Measurements from ENCODE around the gene CHN1. TPM values are rescaled to one million over a fixed set of nuclear protein-coding genes. Genes with fewer than 3 reads are reported as not detected.

Gene CHN1
- total RNA-seq, 2 experiments from 2014 or later: 3.8 to 6.2 TPM

GRCh38 chr2:174945601-174946260 lies 59.5 kb downstream of the CHN1 start:
- ChIA-PET CTCF (no interaction called here), POLR2A (no interaction called here)
- intact Hi-C loops (cut with micrococcal nuclease): no loop called here
- Mint-ChIP-seq H3K27ac (no peak overlapping the region), H3K27me3 (peaks cover 4% of the 10 kb centered on the region), H3K36me3 (no peaks in the 10 kb centered on the region), H3K9me3 (no peaks in the 10 kb centered on the region), H3K4me3 (no peak overlapping the region), H3K4me1 (ENCODE audit: low read depth) (peaks cover 2% of the 10 kb centered on the region)
- DNase-seq: no peak

GRCh38 chr2:174939046-174939445 lies 66.1 kb downstream of the CHN1 start:
- Mint-ChIP-seq H3K4me1 (ENCODE audit: low read depth) (no peaks in the 10 kb centered on the region), H3K36me3 (no peaks in the 10 kb centered on the region), H3K4me3 (no peak overlapping the region), H3K27ac (no peak overlapping the region), H3K9me3 (no peaks in the 10 kb centered on the region), H3K27me3 (no peaks in the 10 kb centered on the region)
- intact Hi-C loops (cut with micrococcal nuclease): no loop called here
- ChIA-PET CTCF (no interaction called here), POLR2A (no interaction called here)
- no peak for DNase-seq

- DNase-seq: no peak
- Mint-ChIP-seq H3K27ac (no peak overlapping the region), H3K36me3 (no peaks in the 10 kb centered on the region), H3K9me3 (no peaks in the 10 kb centered on the region), H3K27me3 (no peaks in the 10 kb centered on the region), H3K4me3 (no peak overlapping the region), H3K4me1 (ENCODE audit: low read depth) (no peaks in the 10 kb centered on the region)
- ChIA-PET CTCF (no interaction called here), POLR2A (interaction anchor here (0.5 kb wide), 1 partner anchor 308 kb away, joined by 3 read pairs; no protein-coding TSS in a partner anchor)
- intact Hi-C loops (cut with micrococcal nuclease): no loop called here
Measured at GRCh38 chr2:174931724-174932123, 73.5 kb downstream of the CHN1 start.

GRCh38 chr2:174929786-174930185 lies 75.4 kb downstream of the CHN1 start:
- Mint-ChIP-seq H3K27me3 (no peaks in the 10 kb centered on the region), H3K27ac (no peak overlapping the region), H3K9me3 (no peaks in the 10 kb centered on the region), H3K4me1 (ENCODE audit: low read depth) (no peaks in the 10 kb centered on the region), H3K36me3 (no peaks in the 10 kb centered on the region), H3K4me3 (no peak overlapping the region)
- POLR2A ChIA-PET: no interaction called here
- DNase-seq: no peak
- CTCF ChIA-PET: no interaction called here
- intact Hi-C loops (cut with micrococcal nuclease): no loop called here

GRCh38 chr2:174925046-174925784 lies 80.0 kb downstream of the CHN1 start:
- CTCF ChIA-PET: no interaction called here

GRCh38 chr2:174924061-174924693 lies 81.0 kb downstream of the CHN1 start:
- H3K9me3 Mint-ChIP-seq: peaks cover 4% of the 10 kb centered on the region
- CTCF ChIA-PET: no interaction called here
- H3K27ac Mint-ChIP-seq: no peak overlapping the region
- no peak for DNase-seq
- POLR2A ChIA-PET: no interaction called here
- no peaks in the 10 kb centered on the region for H3K36me3 Mint-ChIP-seq
- no peak overlapping the region for H3K4me3 Mint-ChIP-seq
- intact Hi-C loops (cut with micrococcal nuclease): no loop called here
- H3K4me1 Mint-ChIP-seq (ENCODE audit: low read depth): no peaks in the 10 kb centered on the region
- no peaks in the 10 kb centered on the region for H3K27me3 Mint-ChIP-seq

More at GRCh38 chr2:174925046-174925784, 80.0 kb downstream of the CHN1 start:
- DNase-seq: no peak
- no peaks in the 10 kb centered on the region for H3K36me3 Mint-ChIP-seq
- no peak overlapping the region for H3K4me3 Mint-ChIP-seq
- H3K4me1 Mint-ChIP-seq (ENCODE audit: low read depth): no peaks in the 10 kb centered on the region
- POLR2A ChIA-PET: no interaction called here
- H3K27ac Mint-ChIP-seq: no peak overlapping the region
- intact Hi-C loops (cut with micrococcal nuclease): no loop called here
- H3K9me3 Mint-ChIP-seq: peaks cover 4% of the 10 kb centered on the region
- no peaks in the 10 kb centered on the region for H3K27me3 Mint-ChIP-seq

- Mint-ChIP-seq H3K4me3 (no peak overlapping the region), H3K9me3 (peaks cover 4% of the 10 kb centered on the region), H3K36me3 (no peaks in the 10 kb centered on the region), H3K27me3 (no peaks in the 10 kb centered on the region), H3K27ac (no peak overlapping the region), H3K4me1 (ENCODE audit: low read depth) (no peaks in the 10 kb centered on the region)
- ChIA-PET POLR2A (no interaction called here), CTCF (interaction anchor here (1.7 kb wide), 1 partner anchor 171 kb away, joined by 7 read pairs; no protein-coding TSS in a partner anchor)
- intact Hi-C loops (cut with micrococcal nuclease): no loop called here
- no peak for DNase-seq
Measured at GRCh38 chr2:174919947-174920595, 85.1 kb downstream of the CHN1 start.

GRCh38 chr2:174918886-174919526 lies 86.2 kb downstream of the CHN1 start:
- Mint-ChIP-seq H3K36me3 (no peaks in the 10 kb centered on the region), H3K4me3 (no peak overlapping the region), H3K4me1 (ENCODE audit: low read depth) (no peaks in the 10 kb centered on the region), H3K27ac (no peak overlapping the region), H3K27me3 (no peaks in the 10 kb centered on the region), H3K9me3 (peaks cover 4% of the 10 kb centered on the region)
- DNase-seq: no peak
- intact Hi-C loops (cut with micrococcal nuclease): no loop called here
- ChIA-PET CTCF (interaction anchor here (1.1 to 1.7 kb wide), 3 partner anchors 10 to 170 kb away, joined by 3 to 7 read pairs (median 4); no protein-coding TSS in a partner anchor), POLR2A (no interaction called here)

GRCh38 chr2:174916270-174916930 lies 88.8 kb downstream of the CHN1 start:
- intact Hi-C loops (cut with micrococcal nuclease): no loop called here
- Mint-ChIP-seq H3K4me1 (ENCODE audit: low read depth) (no peaks in the 10 kb centered on the region), H3K36me3 (no peaks in the 10 kb centered on the region), H3K4me3 (no peak overlapping the region), H3K27me3 (no peaks in the 10 kb centered on the region), H3K27ac (no peak overlapping the region), H3K9me3 (peaks cover under 1% of the 10 kb centered on the region)
- DNase-seq: no peak
- POLR2A ChIA-PET: no interaction called here
- CTCF ChIA-PET: interaction anchor here (1.6 kb wide), 1 partner anchor 56 kb away, joined by 3 read pairs; no protein-coding TSS in a partner anchor

GRCh38 chr2:174914853-174915760 lies 90.1 kb downstream of the CHN1 start:
- POLR2A ChIA-PET: no interaction called here
- DNase-seq: no peak
- Mint-ChIP-seq H3K27me3 (no peaks in the 10 kb centered on the region), H3K9me3 (no peaks in the 10 kb centered on the region), H3K27ac (no peak overlapping the region), H3K4me3 (no peak overlapping the region), H3K4me1 (ENCODE audit: low read depth) (no peaks in the 10 kb centered on the region), H3K36me3 (no peaks in the 10 kb centered on the region)
- intact Hi-C loops (cut with micrococcal nuclease): no loop called here
- CTCF ChIA-PET: interaction anchor here (0.6 to 1.6 kb wide), 3 partner anchors 54 to 215 kb away, joined by 3 read pairs; no protein-coding TSS in a partner anchor

- POLR2A ChIA-PET: no interaction called here
- Mint-ChIP-seq H3K4me1 (ENCODE audit: low read depth) (peaks cover 3% of the 10 kb centered on the region), H3K27ac (no peak overlapping the region), H3K36me3 (no peaks in the 10 kb centered on the region), H3K27me3 (peaks cover 2% of the 10 kb centered on the region), H3K4me3 (no peak overlapping the region), H3K9me3 (no peaks in the 10 kb centered on the region)
- no peak for DNase-seq
- CTCF ChIA-PET: interaction anchor here (1.0 to 1.2 kb wide), 2 partner anchors 10 to 159 kb away, joined by 3 read pairs; no protein-coding TSS in a partner anchor
- intact Hi-C loops (cut with micrococcal nuclease): no loop called here
Measured at GRCh38 chr2:174908284-174908683, 96.9 kb downstream of the CHN1 start.
